Measurements from ENCODE around the gene SYNDIG1. TPM values are rescaled to one million over a fixed set of nuclear protein-coding genes. Genes with fewer than 3 reads are reported as not detected.

The SYNDIG1 gene
- total RNA-seq, 2 experiments from 2014 or later: not detected

GRCh38 chr20:24686156-24686555, 216.7 kb downstream of the SYNDIG1 start:
- H3K79me2 ChIP-seq (ENCODE audit: insufficient read depth, low read depth, low read length): no peaks in the 10 kb centered on the region

GRCh38 chr20:24690408-24690807, 221.0 kb downstream of the SYNDIG1 start:
- intact Hi-C loops (cut with micrococcal nuclease; ENCODE audit: unreplicated experiment): no loop called here
- Histone ChIP-seq H3K9me3 (ENCODE audit: low read length) (0 out of 2 replicates have a peak, but pooled peaks cover 4% of the 10 kb centered on the region), H3K4me2 (ENCODE audit: low read length) (no peak overlapping the region), H3K4me1 (ENCODE audit: insufficient read depth, low read length, poor library complexity, severe bottlenecking) (no peaks in the 10 kb centered on the region), H3K27ac (ENCODE audit: low read depth, low read length, poor library complexity, severe bottlenecking) (no peak overlapping the region), H3K4me3 (ENCODE audit: low read depth, low read length, poor library complexity, severe bottlenecking) (no peak overlapping the region), H4K20me1 (ENCODE audit: insufficient read depth, low read length) (no peaks in the 10 kb centered on the region), H3K36me3 (ENCODE audit: insufficient read depth, low read length) (no peaks in the 10 kb centered on the region), H3K9me2 (ENCODE audit: insufficient read depth, low read length) (no peaks in the 10 kb centered on the region), H3K79me2 (ENCODE audit: insufficient read depth, low read depth, low read length) (no peaks in the 10 kb centered on the region), H2AFZ (ENCODE audit: low read length) (no peak overlapping the region)
- CTCF ChIA-PET (ENCODE audit: unreplicated experiment): no interaction called here
- POLR2A ChIA-PET: no interaction called here
- DNase-seq (ENCODE audit: low spot score): no peak
- BruUV-seq (replicated peaks): no TSS peak
- no peak for TF ChIP-seq CTCF (conservative IDR thresholded peaks at IDR 0.05; ENCODE audit: low read length)
- TF ChIP-seq EZH2phosphoT487 (IDR thresholded peaks at IDR 0.05; ENCODE audit: borderline replicate concordance, low read depth, low read length): no peak

More at GRCh38 chr20:24686156-24686555, 216.7 kb downstream of the SYNDIG1 start:
- no peak for DNase-seq (ENCODE audit: low spot score)
- TF ChIP-seq CTCF (conservative IDR thresholded peaks at IDR 0.05; ENCODE audit: low read length) (no peak), EZH2phosphoT487 (IDR thresholded peaks at IDR 0.05; ENCODE audit: borderline replicate concordance, low read depth, low read length) (no peak)
- Histone ChIP-seq H3K9me2 (ENCODE audit: insufficient read depth, low read length) (no peaks in the 10 kb centered on the region), H3K36me3 (ENCODE audit: insufficient read depth, low read length) (no peaks in the 10 kb centered on the region), H4K20me1 (ENCODE audit: insufficient read depth, low read length) (no peaks in the 10 kb centered on the region), H3K27ac (ENCODE audit: low read depth, low read length, poor library complexity, severe bottlenecking) (no peak overlapping the region), H3K4me1 (ENCODE audit: insufficient read depth, low read length, poor library complexity, severe bottlenecking) (no peaks in the 10 kb centered on the region), H3K4me2 (ENCODE audit: low read length) (no peak overlapping the region), H2AFZ (ENCODE audit: low read length) (no peak overlapping the region), H3K4me3 (ENCODE audit: low read depth, low read length, poor library complexity, severe bottlenecking) (no peak overlapping the region), H3K9me3 (ENCODE audit: low read length) (0 out of 2 replicates have a peak, but pooled peaks cover 4% of the 10 kb centered on the region)
- POLR2A ChIA-PET: no interaction called here
- BruUV-seq (replicated peaks): no TSS peak
- CTCF ChIA-PET (ENCODE audit: unreplicated experiment): no interaction called here
- intact Hi-C loops (cut with micrococcal nuclease; ENCODE audit: unreplicated experiment): no loop called here

GRCh38 chr20:24691901-24692351, 222.5 kb downstream of the SYNDIG1 start:
- Histone ChIP-seq H3K9me3 (ENCODE audit: low read length) (0 out of 2 replicates have a peak, but pooled peaks cover 4% of the 10 kb centered on the region), H3K27ac (ENCODE audit: low read depth, low read length, poor library complexity, severe bottlenecking) (no peak overlapping the region), H3K4me1 (ENCODE audit: insufficient read depth, low read length, poor library complexity, severe bottlenecking) (no peaks in the 10 kb centered on the region), H3K79me2 (ENCODE audit: insufficient read depth, low read depth, low read length) (no peaks in the 10 kb centered on the region), H3K9me2 (ENCODE audit: insufficient read depth, low read length) (no peaks in the 10 kb centered on the region), H2AFZ (ENCODE audit: low read length) (no peak overlapping the region), H4K20me1 (ENCODE audit: insufficient read depth, low read length) (no peaks in the 10 kb centered on the region), H3K4me2 (ENCODE audit: low read length) (no peak overlapping the region), H3K36me3 (ENCODE audit: insufficient read depth, low read length) (no peaks in the 10 kb centered on the region), H3K4me3 (ENCODE audit: low read depth, low read length, poor library complexity, severe bottlenecking) (no peak overlapping the region)
- no TSS peak for BruUV-seq (replicated peaks)
- POLR2A ChIA-PET: no interaction called here
- TF ChIP-seq CTCF (conservative IDR thresholded peaks at IDR 0.05; ENCODE audit: low read length) (no peak), EZH2phosphoT487 (IDR thresholded peaks at IDR 0.05; ENCODE audit: borderline replicate concordance, low read depth, low read length) (no peak)
- CTCF ChIA-PET (ENCODE audit: unreplicated experiment): interaction anchor here (0.6 kb wide), 1 partner anchor 89 kb away, joined by 3 read pairs; no protein-coding TSS in a partner anchor
- intact Hi-C loops (cut with micrococcal nuclease; ENCODE audit: unreplicated experiment): no loop called here
- DNase-seq (ENCODE audit: low spot score): no peak
